IMR-90 (cell line): ENCODE results near the gene MICA. TPM values are rescaled to one million over a fixed set of nuclear protein-coding genes. Genes with fewer than 3 reads are reported as not detected.

ENCODE experiments used
- ATAC-seq: fragments of 200-7000 bp; cut with Tn5 transposase; 2 replicates; pipeline ENCODE4 v1.9.1; 2020; ENCODE audit warnings: low read depth, mild to moderate bottlenecking, moderate library complexity
- BruUV-seq: library from RNA; stranded (reverse); fragments of 400-500 nt; replicated peaks from 2 replicates; lab custom pipeline; 2021; lab: Mats Ljungman, UMichigan
- CTCF ChIA-PET: fragments of 300-600 bp; formaldehyde crosslinking; extraction: SDS; loops from one replicate; lab custom pipeline; 2021; ENCODE audit warnings: antibody characterized with exemption; lab: Yijun Ruan, JAX
- POLR2A ChIA-PET: fragments of 300-600 bp; sonication (Branson Sonifier 250); formaldehyde crosslinking; loops from one replicate; lab custom pipeline; 2022; ENCODE audit warnings: antibody characterized with exemption; ENCODE audit not compliant: unreplicated experiment; lab: Charles Lee
- DNase-seq: peaks from one replicate; pipeline ENCODE4 v3.0.0; 2013
- H2AFZ ChIP-seq: replicated peaks from 2 replicates; pipeline ENCODE3; 2013; ENCODE audit warnings: low read length, mild to moderate bottlenecking; ENCODE audit not compliant: poor library complexity
- H2AK5ac ChIP-seq: 2 replicates; pipeline ENCODE4 v1.6.1; 2013; ENCODE audit warnings: low read depth, low read length, inconsistent platforms
- H2AK9ac ChIP-seq: replicated peaks from 2 replicates; pipeline ENCODE3; 2013; ENCODE audit warnings: mild to moderate bottlenecking, low read depth, low read length, moderate library complexity; ENCODE audit not compliant: poor library complexity
- H2BK120ac ChIP-seq: 2 replicates; pipeline ENCODE4 v1.6.1; 2013; ENCODE audit warnings: low read depth, low read length, inconsistent platforms
- H2BK15ac ChIP-seq: 3 replicates; pipeline ENCODE4 v1.6.1; 2013; ENCODE audit warnings: low read depth, low read length, inconsistent platforms
- H2BK20ac ChIP-seq: 2 replicates; pipeline ENCODE4 v1.6.1; 2013; ENCODE audit warnings: low read depth, mild to moderate bottlenecking, inconsistent platforms, low read length, moderate library complexity
- H2BK5ac ChIP-seq: 2 replicates; pipeline ENCODE4 v1.6.1; 2013; ENCODE audit warnings: mild to moderate bottlenecking, low read depth, low read length, inconsistent platforms; ENCODE audit not compliant: poor library complexity, severe bottlenecking
- H3K14ac ChIP-seq: replicated peaks from 2 replicates; pipeline ENCODE4 v1.6.1; 2013; ENCODE audit warnings: low read depth, low read length, inconsistent platforms
- H3K18ac ChIP-seq: 2 replicates; pipeline ENCODE4 v1.6.1; 2013; ENCODE audit warnings: low read depth, low read length, control low read depth
- H3K23ac ChIP-seq: 2 replicates; pipeline ENCODE4 v1.6.1; 2013; ENCODE audit warnings: low read depth, low read length, inconsistent platforms
- H3K27ac ChIP-seq: 2 replicates; pipeline ENCODE4 v1.5.1; 2013; ENCODE audit warnings: mild to moderate bottlenecking, control low read depth, low read length; ENCODE audit not compliant: insufficient read depth
- H3K27me3 ChIP-seq: 2 replicates; pipeline ENCODE4 v1.6.1; 2013; ENCODE audit warnings: low read length; ENCODE audit not compliant: control insufficient read depth, insufficient read depth
- H3K36me3 ChIP-seq: 2 replicates; pipeline ENCODE4 v1.6.1; 2013; ENCODE audit warnings: low read length, mixed read lengths; ENCODE audit not compliant: control insufficient read depth, insufficient read depth
- H3K4ac ChIP-seq: 2 replicates; pipeline ENCODE4 v1.6.1; 2013; ENCODE audit warnings: low read depth, low read length, inconsistent platforms
- H3K4me1 ChIP-seq: 2 replicates; pipeline ENCODE4 v1.6.1; 2013; ENCODE audit warnings: low read length, mixed read lengths; ENCODE audit not compliant: control insufficient read depth, insufficient read depth
- H3K4me2 ChIP-seq: 2 replicates; pipeline ENCODE4 v1.6.1; 2013; ENCODE audit warnings: low read depth, mild to moderate bottlenecking, control low read depth, low read length, moderate library complexity
- H3K4me3 ChIP-seq: 2 replicates; pipeline ENCODE4 v1.5.1; 2013; ENCODE audit warnings: low read depth, mild to moderate bottlenecking, control low read depth, low read length, moderate library complexity; ENCODE audit not compliant: insufficient read depth
- H3K56ac ChIP-seq: 2 replicates; pipeline ENCODE4 v1.6.1; 2013; ENCODE audit warnings: low read length, inconsistent platforms; ENCODE audit not compliant: insufficient read depth; ENCODE audit errors: extremely low read depth
- H3K79me1 ChIP-seq, 2 experiments: 2 replicates each; pipeline ENCODE4 v1.6.1; 2013; ENCODE audit warnings: low read length in 2 of 2, inconsistent platforms in 1 of 2, low read depth in 1 of 2
- H3K9ac ChIP-seq: 2 replicates; pipeline ENCODE4 v1.6.1; 2013; ENCODE audit warnings: low read depth, low read length, control low read depth
- H3K9me1 ChIP-seq: 2 replicates; pipeline ENCODE4 v1.6.1; 2013; ENCODE audit warnings: low read length, inconsistent platforms; ENCODE audit not compliant: insufficient read depth
- H3K9me3 ChIP-seq: 2 replicates; pipeline ENCODE4 v1.6.1; 2013; ENCODE audit warnings: low read length; ENCODE audit not compliant: control insufficient read depth, insufficient read depth
- H4K20me1 ChIP-seq: 2 replicates; pipeline ENCODE4 v1.6.1; 2013; ENCODE audit warnings: low read length, inconsistent platforms; ENCODE audit not compliant: insufficient read depth
- H4K5ac ChIP-seq: 2 replicates; pipeline ENCODE4 v1.6.1; 2013; ENCODE audit warnings: mild to moderate bottlenecking, low read depth, low read length, control low read depth
- H4K8ac ChIP-seq, 2 experiments: 2 replicates each; pipeline ENCODE4 v1.6.1; 2013; ENCODE audit warnings: low read depth in 2 of 2, low read length in 2 of 2, control low read depth in 1 of 2, inconsistent platforms in 1 of 2
- H4K91ac ChIP-seq: 2 replicates; pipeline ENCODE4 v1.6.1; 2013; ENCODE audit warnings: low read depth, low read length, inconsistent platforms; ENCODE audit not compliant: insufficient read depth
- MAZ ChIP-seq: IDR thresholded peaks from 2 replicates; pipeline ENCODE4 v1.6.1; 2012; ENCODE audit warnings: low read depth, mild to moderate bottlenecking, low read length, improper control_type of control experiment, moderate library complexity, borderline replicate concordance
- MXI1 ChIP-seq: IDR thresholded peaks from 2 replicates; pipeline ENCODE4 v1.6.1; 2012; ENCODE audit warnings: low read depth, mild to moderate bottlenecking, low read length, moderate library complexity, borderline replicate concordance
- NFE2L2 ChIP-seq: fragments of 150-350 bp; IDR thresholded peaks from 2 replicates; pipeline ENCODE4 v1.6.1; 2016; ENCODE audit warnings: low read depth, mild to moderate bottlenecking, low read length
- POLR2A ChIP-seq: IDR thresholded peaks from 2 replicates; pipeline ENCODE4 v1.6.1; 2012; ENCODE audit warnings: mild to moderate bottlenecking, low read depth, low read length
- USF2 ChIP-seq: fragments of 150-350 bp; IDR thresholded peaks from 2 replicates; pipeline ENCODE4 v1.6.1; 2017; ENCODE audit warnings: mild to moderate bottlenecking, antibody characterized with exemption, low read length, low read depth
- WGBS, 2 experiments: methylation state at CpG; one replicate each; pipeline versions ENCODE4 v1.1.5 to v1.1.7; 2013; ENCODE audit warnings: missing lambda C conversion rate in 2 of 2; ENCODE audit not compliant: insufficient read length in 1 of 2; ENCODE audit errors: extremely low coverage in 2 of 2; 5-methylcytosine and 5-hydroxymethylcytosine counted together
- dilution Hi-C: fragments of 300-500 bp; cut with HindIII; formaldehyde crosslinking; loops from one replicate; pipeline ENCODE4 v1.14.3; 2018; ENCODE audit warnings: low sequenced_read_pairs; ENCODE audit not compliant: unreplicated experiment
- in situ Hi-C: fragments of 300-500 bp; cut with MboI; formaldehyde crosslinking; loops from 3 replicates; pipeline ENCODE4 v1.14.3; 2019; ENCODE audit warnings: low sequenced_read_pairs, inconsistent platforms, mixed read lengths
- intact Hi-C: fragments of 100-400 bp; cut with micrococcal nuclease; formaldehyde crosslinking; loops from 2 replicates; pipeline ENCODE4 v1.10.0; 2022
- polyA plus RNA-seq, 3 experiments: library from polyadenylated mRNA; depleted of rRNA; stranded (reverse); fragments of >200 nt; gene quantifications; 2 replicates each; pipeline ENCODE4 v1.2.3, GENCODE V29; 2012; ENCODE audit warnings: low replicate concordance in 1 of 3
- total RNA-seq: library from RNA; depleted of rRNA; stranded (reverse); fragments of >200 nt; gene quantifications from 2 replicates; pipeline ENCODE4 v1.2.3, GENCODE V29; 2012
- TF ChIP-seq, protein P1 (sequence below): fragments of 150-350 bp; IDR thresholded peaks from 2 replicates; pipeline ENCODE4 v1.6.1; 2016; ENCODE audit warnings: low read depth, mild to moderate bottlenecking, low read length, moderate library complexity, borderline replicate concordance

The MICA gene
- total and polyA plus RNA-seq, 2 of the 4 experiments (the other 2 are of a cell fraction): 55.9 to 67.7 TPM

DNA sequence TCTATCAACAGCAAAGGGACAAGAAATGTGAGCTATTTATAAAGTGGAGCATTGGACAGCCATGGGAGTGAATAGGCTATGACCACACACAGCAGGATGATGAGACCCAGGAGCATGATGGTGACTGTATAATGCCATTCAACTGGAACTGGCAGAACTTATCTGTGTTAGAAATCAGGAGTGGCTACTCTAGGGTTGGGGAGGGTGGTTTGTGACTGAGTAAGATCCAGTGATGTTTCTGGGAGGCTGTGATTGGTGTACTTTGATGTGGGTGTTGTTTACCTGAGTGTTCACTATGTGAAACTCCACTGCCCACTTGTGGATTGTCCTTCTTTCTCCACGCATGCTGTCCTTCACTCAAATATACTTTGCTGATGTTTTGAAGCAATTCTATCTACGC lies 34.9 kb upstream of the MICA start:
- H3K18ac ChIP-seq: no peak overlapping the region

More for the DNA sequence above, 34.9 kb upstream of the MICA start:
- Histone ChIP-seq H3K79me1 (no peaks in the 10 kb centered on the region), H2BK120ac (no peak overlapping the region), H3K27ac (no peak overlapping the region), H4K91ac (no peak overlapping the region), H2AFZ (no peak overlapping the region), H4K20me1 (no peaks in the 10 kb centered on the region), H3K27me3 (peaks cover 22% of the 10 kb centered on the region), H2BK15ac (no peak overlapping the region), H3K4me2 (no peak overlapping the region), H3K36me3 (no peaks in the 10 kb centered on the region), H3K4ac (no peak overlapping the region), H4K5ac (no peak overlapping the region), H4K8ac (no peak overlapping the region), H3K23ac (no peak overlapping the region), H2AK9ac (no peak overlapping the region), H3K9me3 (peaks cover 2% of the 10 kb centered on the region; the same call in 1 of the 2 replicates), H3K4me1 (no peaks in the 10 kb centered on the region), H2AK5ac (no peak overlapping the region), H3K9me1 (no peaks in the 10 kb centered on the region), H3K14ac (no peak overlapping the region), H3K4me3 (no peak overlapping the region), H3K56ac (no peak overlapping the region), H2BK20ac (no peak overlapping the region), H3K9ac (no peak overlapping the region), H2BK5ac (no peak overlapping the region)
- in situ Hi-C loops: loop anchor here (5.0 kb wide), 2 partner anchors 171 to 231 kb away; partner anchors contain the start of gene PSORS1C2
- POLR2A ChIA-PET: no interaction called here
- ATAC-seq (no peak), DNase-seq (no peak)
- intact Hi-C loops: no loop called here
- CTCF ChIA-PET: no interaction called here
- no TSS peak for BruUV-seq
- WGBS, 2 experiments: no CpG with 5 or more reads among the region's 2 CpGs
- TF ChIP-seq NFE2L2: no peak
- no peak for TF ChIP-seq USF2
- no peak for TF ChIP-seq MXI1
- no peak for TF ChIP-seq POLR2A
- TF ChIP-seq, protein P1, sequence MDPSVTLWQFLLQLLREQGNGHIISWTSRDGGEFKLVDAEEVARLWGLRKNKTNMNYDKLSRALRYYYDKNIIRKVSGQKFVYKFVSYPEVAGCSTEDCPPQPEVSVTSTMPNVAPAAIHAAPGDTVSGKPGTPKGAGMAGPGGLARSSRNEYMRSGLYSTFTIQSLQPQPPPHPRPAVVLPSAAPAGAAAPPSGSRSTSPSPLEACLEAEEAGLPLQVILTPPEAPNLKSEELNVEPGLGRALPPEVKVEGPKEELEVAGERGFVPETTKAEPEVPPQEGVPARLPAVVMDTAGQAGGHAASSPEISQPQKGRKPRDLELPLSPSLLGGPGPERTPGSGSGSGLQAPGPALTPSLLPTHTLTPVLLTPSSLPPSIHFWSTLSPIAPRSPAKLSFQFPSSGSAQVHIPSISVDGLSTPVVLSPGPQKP: no peak
- TF ChIP-seq MAZ: no peak
- dilution Hi-C loops: no loop called here
